ENCODE measurements around the gene ZNF317. TPM values are rescaled to one million over a fixed set of nuclear protein-coding genes. Genes with fewer than 3 reads are reported as not detected.

The ZNF317 gene
- polyA plus RNA-seq, 1 donor (not counting 4 experiments of a cell fraction or from before 2014, with no cell fraction given) = 25.9 TPM

GRCh38 chr19:9171393-9171991 lies 31.3 kb downstream of the ZNF317 start:
- peaks cover 2% of the 10 kb centered on the region for H3K9me3 ChIP-seq (ENCODE audit: control insufficient read depth, low read depth, low read length)
- H3K27me3 ChIP-seq (ENCODE audit: control insufficient read depth, extremely low read depth, insufficient read depth, low read length) = no peaks in the 10 kb centered on the region
- TF ChIP-seq CTCF (optimal IDR thresholded peaks at IDR 0.05 in 1 of 3, IDR thresholded peaks at IDR 0.05 in 1 of 3, conservative IDR thresholded peaks at IDR 0.05 in 1 of 3; ENCODE audit: extremely low read depth in 1 of 3, insufficient read depth in 2 of 3, low read length in 3 of 3) (no peak), EZH2 (IDR thresholded peaks at IDR 0.05; ENCODE audit: low read length) (no peak)
- dilution Hi-C loops (cut with MboI; ENCODE audit: extremely low pct_ligation_motif_present, low sequenced_read_pairs) = no loop called here
- H2AFZ ChIP-seq (ENCODE audit: control insufficient read depth, low read length) = no peak overlapping the region
- H3K9ac ChIP-seq (ENCODE audit: control insufficient read depth, extremely low read depth, insufficient read depth, low read length) = no peak overlapping the region
- no peaks in the 10 kb centered on the region for H4K20me1 ChIP-seq (ENCODE audit: control insufficient read depth, extremely low read depth, insufficient read depth, low read length)
- no peak overlapping the region for H3K4me2 ChIP-seq (ENCODE audit: control insufficient read depth, extremely low read depth, insufficient read depth, low read depth, low read length)
- no peak overlapping the region for H3K4me3 ChIP-seq (ENCODE audit: control insufficient read depth in 2 of 3, extremely low read depth in 1 of 3, insufficient read depth in 2 of 3, low read depth in 1 of 3, low read length in 3 of 3)
- H3K79me2 ChIP-seq (ENCODE audit: control insufficient read depth, insufficient read depth, low read length) = no peaks in the 10 kb centered on the region
- no peak for FAIRE-seq
- no peak for DNase-seq (ENCODE audit: low read depth, low spot score)
- no peaks in the 10 kb centered on the region for H3K36me3 ChIP-seq (ENCODE audit: control insufficient read depth in 2 of 2, extremely low read depth in 1 of 2, insufficient read depth in 2 of 2, low read length in 2 of 2)
- no peak overlapping the region for H3K27ac ChIP-seq (ENCODE audit: control insufficient read depth, insufficient read depth, low read length)
- no peaks in the 10 kb centered on the region for H3K4me1 ChIP-seq (ENCODE audit: control insufficient read depth, extremely low read depth, insufficient read depth, low read length)
- no peaks in the 10 kb centered on the region for H3K9me1 ChIP-seq (ENCODE audit: control insufficient read depth, extremely low read depth, insufficient read depth, low read length)

DNA sequence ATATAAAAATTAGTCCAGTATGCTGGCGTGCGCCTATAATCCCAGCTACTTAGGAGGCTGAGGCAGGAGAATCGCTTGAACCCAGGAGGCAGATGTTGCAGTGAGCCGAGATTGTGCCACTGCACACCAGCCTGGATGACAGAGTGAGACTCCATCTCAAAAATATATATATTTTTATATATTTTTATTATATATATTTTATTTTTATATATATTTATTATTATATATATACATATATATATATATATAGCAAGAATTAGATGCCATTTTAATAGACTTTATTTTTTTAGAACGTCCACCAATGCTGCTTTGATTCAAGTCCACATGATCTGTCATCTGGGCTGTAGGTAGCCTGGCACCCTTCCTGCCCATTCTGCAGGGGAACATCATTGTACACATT lies 35.1 kb downstream of the ZNF317 start:
- no peaks in the 10 kb centered on the region for H3K9me3 ChIP-seq (ENCODE audit: control insufficient read depth, low read depth, low read length)
- H3K9ac ChIP-seq (ENCODE audit: control insufficient read depth, extremely low read depth, insufficient read depth, low read length) = no peak overlapping the region
- dilution Hi-C loops (cut with MboI; ENCODE audit: extremely low pct_ligation_motif_present, low sequenced_read_pairs) = no loop called here
- TF ChIP-seq CTCF (optimal IDR thresholded peaks at IDR 0.05 in 1 of 3, IDR thresholded peaks at IDR 0.05 in 1 of 3, conservative IDR thresholded peaks at IDR 0.05 in 1 of 3; ENCODE audit: extremely low read depth in 1 of 3, insufficient read depth in 2 of 3, low read length in 3 of 3) = no peak
- FAIRE-seq (no peak), DNase-seq (ENCODE audit: low read depth, low spot score) (no peak)
- no peaks in the 10 kb centered on the region for H3K79me2 ChIP-seq (ENCODE audit: control insufficient read depth, insufficient read depth, low read length)
- no peak overlapping the region for H3K4me2 ChIP-seq (ENCODE audit: control insufficient read depth, extremely low read depth, insufficient read depth, low read depth, low read length)
- no peaks in the 10 kb centered on the region for H3K4me1 ChIP-seq (ENCODE audit: control insufficient read depth, extremely low read depth, insufficient read depth, low read length)
- H4K20me1 ChIP-seq (ENCODE audit: control insufficient read depth, extremely low read depth, insufficient read depth, low read length) = no peaks in the 10 kb centered on the region
- no peak overlapping the region for H3K27ac ChIP-seq (ENCODE audit: control insufficient read depth, insufficient read depth, low read length)
- H3K27me3 ChIP-seq (ENCODE audit: control insufficient read depth, extremely low read depth, insufficient read depth, low read length) = no peaks in the 10 kb centered on the region
- no peaks in the 10 kb centered on the region for H3K9me1 ChIP-seq (ENCODE audit: control insufficient read depth, extremely low read depth, insufficient read depth, low read length)
- no peaks in the 10 kb centered on the region for H3K36me3 ChIP-seq (ENCODE audit: control insufficient read depth in 2 of 2, extremely low read depth in 1 of 2, insufficient read depth in 2 of 2, low read length in 2 of 2)
- no peak overlapping the region for H3K4me3 ChIP-seq (ENCODE audit: control insufficient read depth in 2 of 3, extremely low read depth in 1 of 3, insufficient read depth in 2 of 3, low read depth in 1 of 3, low read length in 3 of 3)
- H2AFZ ChIP-seq (ENCODE audit: control insufficient read depth, low read length) = no peak overlapping the region

Measured in keratinocyte (primary cell).